Spleen (tissue), 11 donors: Measurements from ENCODE around the gene CDK19. TPM values are rescaled to one million over a fixed set of nuclear protein-coding genes. Genes with fewer than 3 reads are reported as not detected.
"Not testable (repeated sequence)": the region's sequence is repeated elsewhere in the genome, so short reads cannot be mapped to it uniquely, and the experiment has no call there.

ENCODE experiments used
- DNase-seq: peaks from one replicate; pipeline ENCODE4 v3.0.0-alpha.2; 2020
- H3K27ac ChIP-seq, 8 donors: fragments of 200-600 bp; sonication (generic) in 7 of 8; 1 replicate in 4 of 8; 2 replicates in 4 of 8; pipeline versions ENCODE4 v1.5.0 to v1.8.0; 2016 to 2021; ENCODE audit warnings: inconsistent platforms in 4 of 8, mild to moderate bottlenecking in 4 of 8, moderate library complexity in 1 of 8
- H3K27me3 ChIP-seq, 7 donors: fragments of 200-600 bp; sonication (generic) in 6 of 7; replicated peaks in 1 of 7; 1 replicate in 4 of 7; 2 replicates in 3 of 7; pipeline versions ENCODE4 v1.5.0 to v1.8.0; 2016 to 2021; ENCODE audit warnings: inconsistent platforms in 3 of 7, mild to moderate bottlenecking in 1 of 7
- H3K36me3 ChIP-seq, 6 donors: fragments of 200-600 bp; sonication (generic) in 5 of 6; 1 replicate in 4 of 6; 2 replicates in 2 of 6; pipeline versions ENCODE4 v1.5.0 to v1.8.0; 2016 to 2021; ENCODE audit warnings: inconsistent platforms in 2 of 6
- H3K4me1 ChIP-seq, 6 donors: fragments of 200-600 bp; sonication (generic) in 5 of 6; 1 replicate in 3 of 6; 2 replicates in 3 of 6; pipeline versions ENCODE4 v1.5.0 to v1.8.0; 2016 to 2021; ENCODE audit warnings: inconsistent platforms in 3 of 6
- H3K4me3 ChIP-seq, 8 donors: fragments of 200-600 bp; sonication (generic) in 7 of 8; 1 replicate in 4 of 8; 2 replicates in 4 of 8; pipeline versions ENCODE4 v1.5.0 to v1.8.0; 2016 to 2021; ENCODE audit warnings: inconsistent platforms in 4 of 8, mild to moderate bottlenecking in 4 of 8, moderate library complexity in 2 of 8
- H3K9me3 ChIP-seq, 8 donors: fragments of 200-600 bp; sonication (generic) in 7 of 8; 1 replicate in 4 of 8; 2 replicates in 4 of 8; pipeline versions ENCODE4 v1.5.0 to v1.8.0; 2016 to 2021; ENCODE audit warnings: inconsistent platforms in 4 of 8
- POLR2A ChIP-seq, 3 donors: fragments of 450-650 bp; IDR thresholded peaks; one replicate each; pipeline ENCODE4 v1.5.1; 2017; ENCODE audit warnings: antibody characterized with exemption in 3 of 3, mild to moderate bottlenecking in 1 of 3
- POLR2AphosphoS5 ChIP-seq, 3 donors: sonication (generic); formaldehyde crosslinking; IDR thresholded peaks; one replicate each; pipeline ENCODE4 v1.5.1; 2017; ENCODE audit warnings: antibody characterized with exemption in 3 of 3
- WGBS, 5 donors: extraction: QIAGEN DNeasy Blood & Tissue Kit in 3 of 5; methylation state at CpG; one replicate each; pipeline versions ENCODE4 v1.1.5 to v1.1.7; 2013 to 2018; 5-methylcytosine and 5-hydroxymethylcytosine counted together
- intact Hi-C: fragments of 100-400 bp; cut with DNase I; formaldehyde crosslinking; loops from one replicate; pipeline ENCODE4 v1.15.0; 2023; ENCODE audit warnings: low total_unique reads
- polyA plus RNA-seq, 3 donors: library from polyadenylated mRNA; stranded (reverse); fragments of 200-250 nt; gene quantifications; one replicate each; pipeline ENCODE4 v1.2.1, GENCODE V29; 2013
- total RNA-seq, 7 donors: library from RNA; depleted of rRNA in 3 of 7; stranded (reverse); fragments of >200 nt in 3 of 7; fragmentation: NEBNext Ultra II Directional in 4 of 7; extraction: Animal tissue kit (Norgen Biotek cat#: 25700) in 4 of 7; gene quantifications; one replicate each; pipeline versions ENCODE4 v1.1.0 to v1.2.1, GENCODE V29; 2016 to 2021
- TF ChIP-seq, protein P1 (sequence below), 11 experiments: fragments of 200-600 bp in 7 of 11; fragments of 450-650 bp in 4 of 11; sonication (generic) in 4 of 11; IDR thresholded peaks in 8 of 11; conservative IDR thresholded peaks in 3 of 11; 1 replicate in 7 of 11; 2 replicates in 4 of 11; pipeline versions ENCODE4 v1.4.0 to v1.8.0; 2016 to 2021; ENCODE audit warnings: antibody characterized with exemption in 11 of 11, inconsistent platforms in 4 of 11, mild to moderate bottlenecking in 1 of 11
- donor health status: healthy with polysubstance abuse.
- donor health status: DM: no; HTN: no; CAD: no; lungs with moderate emphysema.
- donor health status: DM: no; HTN: no; CAD: no.
- donor health status: Bipolar disorder and iron deficiency.
- donor health status: healthy.
- donor health status: DM: no; HTN: no; CAD: no.
- donor health status: DM: yes; HTN: yes; CAD: no.

CDK19 gene
- total and polyA plus RNA-seq, 10 donors: 7.9 to 29.8 (median 21.7) TPM

DNA sequence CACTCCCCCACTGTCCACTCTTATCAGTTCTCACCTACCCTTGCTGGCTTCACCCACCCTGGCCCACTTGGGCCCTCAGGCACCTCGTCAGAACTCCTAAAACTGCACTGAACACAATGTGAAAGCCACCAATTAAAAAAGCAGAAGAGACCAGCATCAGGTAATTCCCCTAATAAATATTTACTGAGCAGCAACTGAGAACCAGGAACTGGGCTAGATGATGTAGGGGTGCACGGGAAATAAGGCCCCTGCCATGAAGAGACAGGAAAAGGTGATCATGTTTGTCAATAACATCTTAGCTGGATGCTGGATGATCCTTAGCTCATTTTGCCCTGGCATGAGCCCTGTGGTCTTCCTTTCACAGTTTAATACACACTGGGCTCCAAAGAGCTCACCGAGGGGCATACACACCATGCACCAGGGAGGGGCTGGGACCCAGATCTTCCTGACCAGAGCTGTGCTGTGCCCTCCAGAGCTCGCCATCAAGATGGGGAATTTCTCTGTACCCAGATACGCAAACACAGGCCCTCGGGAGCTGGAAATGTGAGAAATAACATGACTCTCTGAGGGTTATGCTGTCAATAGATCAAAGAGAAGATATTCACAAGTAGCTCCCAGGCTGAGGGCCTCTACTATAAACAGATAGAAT lies 225.3 kb downstream of the CDK19 start:
- no peak for TF ChIP-seq POLR2AphosphoS5 (IDR thresholded peaks at IDR 0.05)
- TF ChIP-seq, protein P1, sequence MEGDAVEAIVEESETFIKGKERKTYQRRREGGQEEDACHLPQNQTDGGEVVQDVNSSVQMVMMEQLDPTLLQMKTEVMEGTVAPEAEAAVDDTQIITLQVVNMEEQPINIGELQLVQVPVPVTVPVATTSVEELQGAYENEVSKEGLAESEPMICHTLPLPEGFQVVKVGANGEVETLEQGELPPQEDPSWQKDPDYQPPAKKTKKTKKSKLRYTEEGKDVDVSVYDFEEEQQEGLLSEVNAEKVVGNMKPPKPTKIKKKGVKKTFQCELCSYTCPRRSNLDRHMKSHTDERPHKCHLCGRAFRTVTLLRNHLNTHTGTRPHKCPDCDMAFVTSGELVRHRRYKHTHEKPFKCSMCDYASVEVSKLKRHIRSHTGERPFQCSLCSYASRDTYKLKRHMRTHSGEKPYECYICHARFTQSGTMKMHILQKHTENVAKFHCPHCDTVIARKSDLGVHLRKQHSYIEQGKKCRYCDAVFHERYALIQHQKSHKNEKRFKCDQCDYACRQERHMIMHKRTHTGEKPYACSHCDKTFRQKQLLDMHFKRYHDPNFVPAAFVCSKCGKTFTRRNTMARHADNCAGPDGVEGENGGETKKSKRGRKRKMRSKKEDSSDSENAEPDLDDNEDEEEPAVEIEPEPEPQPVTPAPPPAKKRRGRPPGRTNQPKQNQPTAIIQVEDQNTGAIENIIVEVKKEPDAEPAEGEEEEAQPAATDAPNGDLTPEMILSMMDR (IDR thresholded peaks at IDR 0.05 in 8 of 11, conservative IDR thresholded peaks at IDR 0.05 in 3 of 11): no peak
- TF ChIP-seq POLR2A (IDR thresholded peaks at IDR 0.05): no peak
- WGBS, 5 donors: 54 to 68% (median 65%) methylated on average over 6 of the region's 6 CpGs
- intact Hi-C loops: no loop called here
- Histone ChIP-seq H3K4me1 (peaks cover 0 to 14% (median 3%) of the 10 kb centered on the region in 6 donors), H3K9me3 (peaks cover 0 to 11% (median 2%) of the 10 kb centered on the region in 8 donors), H3K27me3 (no peaks in the 10 kb centered on the region), H3K36me3 (no peaks in the 10 kb centered on the region), H3K4me3 (no peak overlapping the region), H3K27ac (peak overlapping the region in 5 of 8 donors; percentile 24 to 71 (median 51))
- DNase-seq: no peak

- peaks cover 0 to 14% (median 3%) of the 10 kb centered on the region in 6 donors for H3K4me1 ChIP-seq
- no peaks in the 10 kb centered on the region for H3K36me3 ChIP-seq
- intact Hi-C loops: no loop called here
- TF ChIP-seq POLR2A (IDR thresholded peaks at IDR 0.05): no peak
- no peak for TF ChIP-seq POLR2AphosphoS5 (IDR thresholded peaks at IDR 0.05)
- TF ChIP-seq, protein P1 (IDR thresholded peaks at IDR 0.05 in 8 of 11, conservative IDR thresholded peaks at IDR 0.05 in 3 of 11): no peak
- 81 to 93% (median 87%) methylated on average over 2 of the region's 2 CpGs for WGBS, 5 donors
- no peak for DNase-seq
- H3K4me3 ChIP-seq: no peak overlapping the region
- no peak overlapping the region for H3K27ac ChIP-seq
- H3K27me3 ChIP-seq: no peaks in the 10 kb centered on the region
- H3K9me3 ChIP-seq: no peaks in the 10 kb centered on the region
Measured at GRCh38 chr6:110587328-110587727, 227.9 kb downstream of the CDK19 start.

DNA sequence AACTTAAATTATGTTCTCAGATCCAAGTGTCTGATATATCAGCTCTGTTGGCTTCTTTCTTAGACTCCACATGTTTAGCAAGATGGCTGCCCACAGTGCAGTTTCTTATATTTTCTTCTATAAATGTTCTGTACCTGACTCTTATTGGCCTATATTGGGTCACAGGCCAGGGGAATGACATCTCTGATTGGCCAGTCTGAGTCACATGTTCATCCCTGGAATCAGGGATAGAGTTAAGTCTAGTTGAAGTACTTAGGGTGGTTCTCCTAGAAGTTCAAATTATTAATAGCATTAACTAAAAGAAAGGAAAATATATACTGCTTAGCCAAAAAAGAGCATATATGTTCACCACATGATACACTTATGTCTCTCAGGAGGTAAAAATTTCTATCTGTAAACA lies 233.6 kb downstream of the CDK19 start:
- intact Hi-C loops: no loop called here
- DNase-seq: no peak
- Histone ChIP-seq H3K4me1 (no peaks in the 10 kb centered on the region), H3K4me3 (no peak overlapping the region), H3K36me3 (no peaks in the 10 kb centered on the region), H3K27me3 (no peaks in the 10 kb centered on the region), H3K9me3 (no peaks in the 10 kb centered on the region), H3K27ac (no peak overlapping the region)
- TF ChIP-seq, protein P1 (IDR thresholded peaks at IDR 0.05 in 8 of 11, conservative IDR thresholded peaks at IDR 0.05 in 3 of 11): no peak
- TF ChIP-seq POLR2A (IDR thresholded peaks at IDR 0.05): no peak
- no peak for TF ChIP-seq POLR2AphosphoS5 (IDR thresholded peaks at IDR 0.05)

- intact Hi-C loops, H3K9me3 ChIP-seq, H3K4me1 ChIP-seq, H3K27me3 ChIP-seq, DNase-seq, H3K36me3 ChIP-seq, H3K27ac ChIP-seq, H3K4me3 ChIP-seq: not testable (repeated sequence)
Measured at GRCh38 chr6:110577596-110578167, 237.6 kb downstream of the CDK19 start.
